ENCODE data around the gene RHCG.

GRCh38 chr15:89429023-89429422 lies 67.4 kb downstream of the RHCG start:
- no peak for TF ChIP-seq CTCF (IDR thresholded peaks at IDR 0.05; ENCODE audit: low read depth, low read length)
- no peak for TF ChIP-seq POLR2A (IDR thresholded peaks at IDR 0.05; ENCODE audit: extremely low read depth, insufficient read length)

Measured in NB4 (cell line).